HS-5 (cell line): Measurements from ENCODE around the gene FCRL3.

Experiments used
- DNase-seq: peaks from one replicate; pipeline ENCODE4 v3.0.0-alpha.2; 2012; ENCODE audit warnings: low read depth

Gene FCRL3

GRCh38 chr1:157682710-157683437, 17.7 kb downstream of the FCRL3 start:
- no peak for DNase-seq

- no peak for DNase-seq
These were observed 21.8 kb downstream of the FCRL3 start for GRCh38 chr1:157678721-157679120.

DNA sequence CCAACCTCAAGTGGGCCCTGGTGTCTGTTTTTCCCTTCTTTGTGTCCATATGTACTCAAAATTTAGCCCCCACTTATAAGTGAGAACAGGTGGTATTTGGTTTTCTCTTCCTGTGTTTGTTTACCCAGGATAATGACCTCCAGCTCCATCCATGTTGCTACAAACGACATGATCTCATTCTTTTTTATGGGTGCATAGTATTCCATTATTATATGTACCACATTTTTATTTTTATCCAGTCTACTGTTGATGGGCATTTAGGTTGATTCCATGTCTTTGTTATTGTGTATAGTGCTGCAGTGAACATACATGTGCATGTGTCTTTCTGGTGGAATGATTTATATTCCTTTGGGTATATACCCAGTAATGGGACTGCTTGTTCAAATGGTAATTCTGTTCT, 27.6 kb downstream of the FCRL3 start:
- DNase-seq: no peak

- DNase-seq: no peak
These were observed 28.7 kb downstream of the FCRL3 start for GRCh38 chr1:157671895-157672294.

- no peak for DNase-seq
These were observed 40.9 kb downstream of the FCRL3 start for GRCh38 chr1:157659576-157660247.

DNA sequence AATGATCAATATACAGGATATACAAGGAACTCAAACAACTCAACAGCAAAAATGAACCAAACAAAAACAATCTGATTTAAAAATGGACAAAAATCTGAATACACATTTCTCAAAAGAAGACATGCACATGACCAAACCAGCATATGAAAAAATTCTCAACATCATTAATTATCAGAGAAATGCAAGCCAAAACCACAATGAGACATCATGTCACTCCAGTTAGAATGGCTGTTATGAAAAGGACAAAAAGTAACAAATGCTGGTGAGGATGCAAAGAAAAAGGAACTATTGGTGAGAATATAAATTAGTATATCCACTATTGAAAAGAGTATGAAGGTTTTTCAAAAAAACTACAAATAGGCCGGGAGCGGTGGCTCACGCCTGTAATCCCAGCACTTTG, 42.0 kb downstream of the FCRL3 start:
- DNase-seq: no peak

DNA sequence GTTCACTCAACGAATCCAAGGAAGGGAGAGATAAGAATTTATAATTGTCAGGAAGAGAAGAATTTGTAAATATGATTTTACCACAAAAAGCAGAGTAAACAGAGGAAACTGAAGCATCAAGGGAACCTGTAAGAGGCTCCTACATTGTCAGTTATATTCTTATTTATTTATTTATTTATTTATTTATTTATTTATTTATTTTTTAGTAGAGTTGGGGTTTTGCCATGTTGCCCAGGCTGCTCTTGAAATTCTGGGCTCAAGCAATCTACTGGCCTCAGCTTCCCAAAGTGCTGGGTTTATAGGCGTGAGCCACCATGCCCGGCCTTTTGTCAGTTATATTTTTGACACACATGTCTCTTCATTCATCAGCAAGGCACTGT, 47.1 kb downstream of the FCRL3 start:
- no peak for DNase-seq

GRCh38 chr1:157652859-157653493, 47.6 kb downstream of the FCRL3 start:
- DNase-seq: no peak

DNA sequence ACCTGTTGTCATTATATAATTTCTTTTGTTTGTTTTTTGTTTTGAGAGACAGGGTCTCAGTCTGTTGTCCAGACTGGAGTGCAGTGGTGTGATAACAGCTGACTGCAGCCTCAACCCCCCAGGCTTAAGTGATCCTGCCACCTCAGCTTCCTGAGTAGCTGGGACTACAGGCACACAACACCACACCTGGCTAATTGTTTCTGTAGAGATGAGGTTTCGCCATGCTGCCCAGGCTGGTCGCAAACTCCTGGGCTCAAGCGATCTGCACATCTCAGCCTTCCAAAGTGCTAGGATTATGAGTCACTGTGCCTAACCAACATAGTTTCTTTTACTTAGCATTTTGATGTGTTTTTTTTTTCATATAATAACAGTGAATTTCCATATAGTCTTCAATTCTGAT, 52.3 kb downstream of the FCRL3 start:
- DNase-seq: no peak

DNA sequence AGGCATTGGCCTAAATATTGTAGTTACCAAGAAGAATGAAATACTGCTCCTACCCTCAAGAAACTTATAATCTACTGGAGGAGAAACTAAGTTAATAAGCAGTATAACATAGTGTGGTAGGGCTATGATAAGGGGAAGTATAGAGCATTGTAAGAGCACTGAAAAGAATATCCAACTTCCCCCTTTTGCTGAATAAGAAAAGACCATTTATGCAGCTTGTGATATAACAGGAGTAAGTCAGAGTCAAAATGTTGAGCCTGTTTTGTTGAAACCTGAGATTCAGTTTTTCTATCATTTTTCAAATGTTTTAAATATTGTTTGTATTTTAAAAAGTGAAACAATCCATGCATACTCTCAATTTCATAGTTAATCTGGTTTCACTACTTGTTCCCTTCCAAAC, 54.4 kb downstream of the FCRL3 start:
- DNase-seq: no peak

DNA sequence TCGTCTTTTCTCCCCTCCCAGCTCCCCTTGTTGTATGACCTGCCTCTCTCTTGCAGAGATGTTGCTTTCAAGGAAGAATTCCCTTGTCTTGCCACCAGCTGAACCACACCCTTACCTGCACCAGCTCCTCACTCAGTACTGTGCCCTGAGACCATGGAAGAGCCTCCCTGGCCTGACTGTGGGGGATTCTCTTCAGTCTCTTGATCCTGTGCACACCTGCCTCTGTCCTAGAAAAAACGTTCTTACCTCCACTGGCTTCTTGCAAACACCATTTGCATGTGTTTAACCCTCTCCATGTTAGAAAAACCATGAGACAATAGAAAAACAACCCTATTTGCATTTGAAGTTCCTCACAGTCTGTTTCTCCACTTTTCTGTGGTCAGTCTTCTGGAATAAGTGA, 59.4 kb downstream of the FCRL3 start:
- no peak for DNase-seq

- no peak for DNase-seq
These were observed 60.8 kb downstream of the FCRL3 start for GRCh38 chr1:157639800-157640199.

- no peak for DNase-seq
These were observed 71.8 kb downstream of the FCRL3 start for GRCh38 chr1:157628773-157629172.
